HAP-1 (cell line): ENCODE measurements around the gene PRKCE.
"Not testable (repeated sequence)": the region's sequence is repeated elsewhere in the genome, so short reads cannot be mapped to it uniquely, and the experiment has no call there.

Experiments used
- DNase-seq, 2 experiments: peaks; one replicate each; pipeline ENCODE4 v3.0.0-alpha.2; 2016 to 2020; ENCODE audit warnings: low spot score in 2 of 2
- H3K27me3 ChIP-seq: fragments of 250-450 bp; sonication (Bioruptor Pico); 2 replicates; pipeline ENCODE4 v1.5.1; 2020; ENCODE audit warnings: low read depth, mild to moderate bottlenecking, moderate library complexity
- H3K36me3 ChIP-seq: fragments of 250-450 bp; sonication (Bioruptor Pico); replicated peaks from 2 replicates; pipeline ENCODE4 v1.5.1; 2020; ENCODE audit warnings: mild to moderate bottlenecking
- H3K4me1 ChIP-seq: fragments of 250-450 bp; sonication (Bioruptor Pico); 2 replicates; pipeline ENCODE4 v1.5.1; 2020; ENCODE audit warnings: mild to moderate bottlenecking
- H3K4me3 ChIP-seq: fragments of 250-450 bp; sonication (Bioruptor Pico); 2 replicates; pipeline ENCODE4 v1.5.1; 2020; ENCODE audit warnings: mild to moderate bottlenecking, moderate library complexity
- H3K9me3 ChIP-seq: fragments of 250-450 bp; sonication (Bioruptor Pico); 2 replicates; pipeline ENCODE4 v1.5.1; 2020; ENCODE audit warnings: mild to moderate bottlenecking, moderate library complexity
- in situ Hi-C: fragments of 300-500 bp; cut with MboI; formaldehyde crosslinking; loops from 3 replicates; pipeline ENCODE4 v1.14.3; 2020; ENCODE audit warnings: low sequenced_read_pairs, inconsistent platforms, mixed read lengths

PRKCE gene

GRCh38 chr2:45881970-45882581 is 230.6 kb downstream of the PRKCE start:
- Histone ChIP-seq H3K9me3 (no peaks in the 10 kb centered on the region), H3K4me1 (no peaks in the 10 kb centered on the region), H3K27me3 (no peaks in the 10 kb centered on the region), H3K4me3 (no peak overlapping the region), H3K36me3 (no peaks in the 10 kb centered on the region)
- in situ Hi-C loops = no loop called here
- no peak for DNase-seq

GRCh38 chr2:45882707-45883602 is 231.5 kb downstream of the PRKCE start:
- no peak for DNase-seq
- Histone ChIP-seq H3K27me3 (no peaks in the 10 kb centered on the region), H3K4me3 (no peak overlapping the region), H3K36me3 (no peaks in the 10 kb centered on the region), H3K4me1 (no peaks in the 10 kb centered on the region), H3K9me3 (no peaks in the 10 kb centered on the region)
- in situ Hi-C loops = no loop called here

GRCh38 chr2:45883603-45884000 is 232.1 kb downstream of the PRKCE start:
- Histone ChIP-seq H3K9me3 (no peaks in the 10 kb centered on the region), H3K36me3 (no peaks in the 10 kb centered on the region), H3K4me3 (no peak overlapping the region), H3K27me3 (no peaks in the 10 kb centered on the region), H3K4me1 (no peaks in the 10 kb centered on the region)
- in situ Hi-C loops = no loop called here
- DNase-seq = no peak

GRCh38 chr2:45884126-45884525 is 232.7 kb downstream of the PRKCE start:
- Histone ChIP-seq H3K9me3 (no peaks in the 10 kb centered on the region), H3K4me1 (no peaks in the 10 kb centered on the region), H3K4me3 (no peak overlapping the region), H3K36me3 (no peaks in the 10 kb centered on the region), H3K27me3 (no peaks in the 10 kb centered on the region)
- in situ Hi-C loops = no loop called here
- no peak for DNase-seq

- no peaks in the 10 kb centered on the region for H3K4me1 ChIP-seq
- H3K36me3 ChIP-seq = no peaks in the 10 kb centered on the region
- no peaks in the 10 kb centered on the region for H3K27me3 ChIP-seq
- H3K4me3 ChIP-seq = no peak overlapping the region
- in situ Hi-C loops = no loop called here
- no peaks in the 10 kb centered on the region for H3K9me3 ChIP-seq
- no peak for DNase-seq
These were observed 233.7 kb downstream of the PRKCE start for GRCh38 chr2:45885171-45885621.

- Histone ChIP-seq H3K4me3 (no peak overlapping the region), H3K36me3 (no peaks in the 10 kb centered on the region), H3K9me3 (no peaks in the 10 kb centered on the region), H3K4me1 (no peaks in the 10 kb centered on the region), H3K27me3 (no peaks in the 10 kb centered on the region)
- no peak for DNase-seq
- in situ Hi-C loops = no loop called here
These were observed 234.7 kb downstream of the PRKCE start for GRCh38 chr2:45886171-45886663.

GRCh38 chr2:45888167-45888566 is 236.7 kb downstream of the PRKCE start:
- no peak for DNase-seq
- in situ Hi-C loops = no loop called here
- H3K4me3 ChIP-seq = no peak overlapping the region
- H3K9me3 ChIP-seq = no peaks in the 10 kb centered on the region
- H3K27me3 ChIP-seq = no peaks in the 10 kb centered on the region
- no peaks in the 10 kb centered on the region for H3K4me1 ChIP-seq
- H3K36me3 ChIP-seq = no peaks in the 10 kb centered on the region

- Histone ChIP-seq H3K9me3 (no peaks in the 10 kb centered on the region), H3K4me1 (no peaks in the 10 kb centered on the region), H3K4me3 (no peak overlapping the region), H3K36me3 (no peaks in the 10 kb centered on the region), H3K27me3 (no peaks in the 10 kb centered on the region)
- in situ Hi-C loops = no loop called here
- DNase-seq = no peak
These were observed 237.2 kb downstream of the PRKCE start for GRCh38 chr2:45888641-45889040.

GRCh38 chr2:45889053-45889452 is 237.6 kb downstream of the PRKCE start:
- Histone ChIP-seq H3K9me3 (no peaks in the 10 kb centered on the region), H3K27me3 (no peaks in the 10 kb centered on the region), H3K4me3 (no peak overlapping the region), H3K4me1 (no peaks in the 10 kb centered on the region), H3K36me3 (no peaks in the 10 kb centered on the region)
- in situ Hi-C loops = no loop called here
- peak in 1 of 2 experiments; percentile 28 for DNase-seq

GRCh38 chr2:45889620-45890370 is 238.3 kb downstream of the PRKCE start:
- no peaks in the 10 kb centered on the region for H3K27me3 ChIP-seq
- H3K4me3 ChIP-seq = no peak overlapping the region
- no peaks in the 10 kb centered on the region for H3K9me3 ChIP-seq
- no peak for DNase-seq
- no peaks in the 10 kb centered on the region for H3K4me1 ChIP-seq
- no peaks in the 10 kb centered on the region for H3K36me3 ChIP-seq
- in situ Hi-C loops = no loop called here

GRCh38 chr2:45890371-45890646 is 238.8 kb downstream of the PRKCE start:
- H3K4me3 ChIP-seq, in situ Hi-C loops, H3K27me3 ChIP-seq, H3K36me3 ChIP-seq, DNase-seq, H3K4me1 ChIP-seq, H3K9me3 ChIP-seq: not testable (repeated sequence)

- no peak for DNase-seq
- H3K4me1 ChIP-seq = no peaks in the 10 kb centered on the region
- no peaks in the 10 kb centered on the region for H3K36me3 ChIP-seq
- in situ Hi-C loops = no loop called here
- H3K9me3 ChIP-seq = no peaks in the 10 kb centered on the region
- H3K4me3 ChIP-seq = no peak overlapping the region
- H3K27me3 ChIP-seq = no peaks in the 10 kb centered on the region
These were observed 239.3 kb downstream of the PRKCE start for GRCh38 chr2:45890819-45891218.

GRCh38 chr2:45891719-45892424 is 240.4 kb downstream of the PRKCE start:
- in situ Hi-C loops = no loop called here
- Histone ChIP-seq H3K4me1 (no peaks in the 10 kb centered on the region), H3K9me3 (no peaks in the 10 kb centered on the region), H3K4me3 (no peak overlapping the region), H3K27me3 (no peaks in the 10 kb centered on the region), H3K36me3 (no peaks in the 10 kb centered on the region)
- no peak for DNase-seq
